Endothelial cell of umbilical vein (primary cell): ENCODE data around the gene MGAT5. TPM values are rescaled to one million over a fixed set of nuclear protein-coding genes. Genes with fewer than 3 reads are reported as not detected.

Experiments
- BruUV-seq: library from RNA; stranded (reverse); fragments of 400-500 nt; replicated peaks from 2 replicates; lab custom pipeline; 2021; lab: Mats Ljungman, UMichigan
- CTCF ChIA-PET: fragments of 300-600, 350-600 bp; sonication (Branson Sonifier 250); formaldehyde crosslinking; loops from one replicate; lab custom pipeline; 2021; ENCODE audit warnings: antibody characterized with exemption, inconsistent platforms; lab: Charles Lee
- POLR2A ChIA-PET: fragments of 300-600, 350-600 bp; sonication (Branson Sonifier 250); formaldehyde crosslinking; loops from one replicate; lab custom pipeline; 2021; ENCODE audit warnings: antibody characterized with exemption, inconsistent platforms; lab: Charles Lee
- DNase-seq: peaks from one replicate; pipeline ENCODE4 v3.0.0-alpha.2; 2011; ENCODE audit warnings: low read depth, low spot score
- FAIRE-seq: peaks from 2 replicates; lab custom pipeline; 2011; peaks lifted over from hg19 to GRCh38; lab: Jason Lieb, UNC
- H2AFZ ChIP-seq: 2 replicates; pipeline ENCODE4 v1.6.0; 2012; ENCODE audit warnings: low read depth, low read length, control low read depth, inconsistent platforms
- H3K27ac ChIP-seq: 2 replicates; pipeline ENCODE4 v1.5.1; 2011; ENCODE audit warnings: low read depth, mild to moderate bottlenecking, control low read depth, low read length, moderate library complexity; ENCODE audit not compliant: insufficient read depth
- H3K27me3 ChIP-seq, 2 experiments: 2 replicates each; pipeline versions ENCODE4 v1.6.0 to v1.6.1; 2011; ENCODE audit warnings: low read length in 2 of 2, mixed read lengths in 1 of 2; ENCODE audit not compliant: control insufficient read depth in 2 of 2, insufficient read depth in 2 of 2
- H3K36me3 ChIP-seq, 2 experiments: 2 replicates in 1 of 2; 3 replicates in 1 of 2; pipeline ENCODE4 v1.5.1; 2011; ENCODE audit warnings: low read length in 2 of 2, mild to moderate bottlenecking in 1 of 2, moderate library complexity in 1 of 2; ENCODE audit not compliant: control insufficient read depth in 2 of 2, insufficient read depth in 2 of 2; ENCODE audit errors: extremely low read depth in 1 of 2
- H3K4me1 ChIP-seq: 3 replicates; pipeline ENCODE4 v1.5.1; 2011; ENCODE audit warnings: mild to moderate bottlenecking, low read length; ENCODE audit not compliant: control insufficient read depth, insufficient read depth; ENCODE audit errors: extremely low read depth
- H3K4me2 ChIP-seq: 2 replicates; pipeline ENCODE4 v1.6.1; 2011; ENCODE audit warnings: low read length, control low read depth, mixed read lengths; ENCODE audit not compliant: insufficient read depth
- H3K4me3 ChIP-seq, 3 experiments: fragments of 200-600 bp in 1 of 3; sonication (generic), shearing (Covaris generic) in 1 of 3; replicated peaks in 1 of 3; 2 replicates each; pipeline ENCODE4 v1.5.1; 2011 to 2016; ENCODE audit warnings: control low read depth in 3 of 3, low read length in 3 of 3, mild to moderate bottlenecking in 2 of 3, inconsistent platforms in 1 of 3, low read depth in 1 of 3, moderate library complexity in 1 of 3; ENCODE audit not compliant: insufficient read depth in 1 of 3
- H3K79me2 ChIP-seq: 2 replicates; pipeline ENCODE4 v1.6.0; 2012; ENCODE audit warnings: low read length, inconsistent platforms; ENCODE audit not compliant: control insufficient read depth, insufficient read depth
- H3K9ac ChIP-seq: replicated peaks from 2 replicates; pipeline ENCODE3; 2011; ENCODE audit warnings: low read length, control low read depth; ENCODE audit not compliant: insufficient read depth; ENCODE audit errors: extremely low read depth
- H3K9me1 ChIP-seq: replicated peaks from 3 replicates; pipeline ENCODE4 v1.6.0; 2011; ENCODE audit warnings: mild to moderate bottlenecking, low read length; ENCODE audit not compliant: control insufficient read depth, insufficient read depth; ENCODE audit errors: extremely low read depth
- H3K9me3 ChIP-seq: replicated peaks from 2 replicates; pipeline ENCODE4 v1.5.1; 2012; ENCODE audit warnings: low read length, inconsistent platforms; ENCODE audit not compliant: control insufficient read depth, insufficient read depth
- H4K20me1 ChIP-seq: replicated peaks from 2 replicates; pipeline ENCODE3; 2011; ENCODE audit warnings: mild to moderate bottlenecking, low read length; ENCODE audit not compliant: control insufficient read depth, insufficient read depth; ENCODE audit errors: extremely low read depth
- CTCF ChIP-seq, 2 donors: IDR thresholded peaks; 1 replicate in 1 of 2; 2 replicates in 1 of 2; pipeline ENCODE4 v1.5.1; 2011; ENCODE audit warnings: low read length in 2 of 2, mild to moderate bottlenecking in 2 of 2, moderate library complexity in 2 of 2, control low read depth in 1 of 2, inconsistent platforms in 1 of 2, low read depth in 1 of 2; ENCODE audit not compliant: insufficient read depth in 1 of 2; ENCODE audit errors: extremely low read depth in 1 of 2
- EZH2 ChIP-seq: IDR thresholded peaks from 2 replicates; pipeline ENCODE4 v1.6.1; 2012; ENCODE audit warnings: borderline replicate concordance, low read depth, mild to moderate bottlenecking, moderate library complexity, low read length, inconsistent platforms; ENCODE audit not compliant: severe bottlenecking
- FOS ChIP-seq: IDR thresholded peaks from 2 replicates; pipeline ENCODE4 v1.6.1; 2011; ENCODE audit warnings: mild to moderate bottlenecking, low read length, moderate library complexity, borderline replicate concordance; ENCODE audit not compliant: insufficient read depth
- GATA2 ChIP-seq: IDR thresholded peaks from 2 replicates; pipeline ENCODE4 v1.7.0; 2011; ENCODE audit warnings: low read depth, mild to moderate bottlenecking, moderate library complexity, mixed read lengths, low read length; ENCODE audit not compliant: insufficient read length, insufficient read depth
- JUN ChIP-seq: IDR thresholded peaks from 2 replicates; pipeline ENCODE4 v1.6.1; 2011; ENCODE audit warnings: borderline replicate concordance, low read depth; ENCODE audit not compliant: insufficient read length, insufficient read depth
- MAX ChIP-seq: IDR thresholded peaks from 2 replicates; pipeline ENCODE4 v1.6.1; 2011; ENCODE audit not compliant: insufficient read depth, insufficient read length
- MYC ChIP-seq: IDR thresholded peaks from one replicate; pipeline ENCODE4 v1.6.1; 2011; ENCODE audit warnings: mild to moderate bottlenecking, low read depth, low read length
- POLR2A ChIP-seq: IDR thresholded peaks from 2 replicates; pipeline ENCODE4 v1.6.1; 2012; ENCODE audit warnings: low read depth, mild to moderate bottlenecking, control low read depth, low read length
- POLR2AphosphoS5 ChIP-seq: IDR thresholded peaks from 2 replicates; pipeline ENCODE4 v1.6.1; 2012; ENCODE audit warnings: low read depth, mild to moderate bottlenecking, control low read depth, low read length, moderate library complexity; ENCODE audit not compliant: insufficient read depth
- dilution Hi-C: fragments of 300-500 bp; cut with MboI; formaldehyde crosslinking; loops from one replicate; pipeline ENCODE4 v1.15.0; 2019; ENCODE audit warnings: low sequenced_read_pairs; ENCODE audit not compliant: extremely low pct_ligation_motif_present
- intact Hi-C: fragments of 100-400 bp; cut with micrococcal nuclease; formaldehyde crosslinking; loops from one replicate; pipeline ENCODE4 v1.10.0; 2022
- polyA plus RNA-seq, 4 experiments: library from polyadenylated mRNA; depleted of rRNA in 3 of 4; stranded (reverse) in 3 of 4; unstranded in 1 of 4; fragments of >200 nt; gene quantifications; 2 replicates each; pipeline versions ENCODE4 v1.2.1 to v1.2.3, GENCODE V29; 2011 to 2012; ENCODE audit warnings: missing spikeins in 1 of 4
- total RNA-seq: library from RNA; stranded (reverse); gene quantifications from 2 replicates; pipeline ENCODE4 v1.2.3, GENCODE V29; 2021

Gene MGAT5
- total and polyA plus RNA-seq, 2 donors (not counting 3 experiments of a cell fraction or from before 2014, with no cell fraction given): 17.7 to 84.1 TPM

DNA sequence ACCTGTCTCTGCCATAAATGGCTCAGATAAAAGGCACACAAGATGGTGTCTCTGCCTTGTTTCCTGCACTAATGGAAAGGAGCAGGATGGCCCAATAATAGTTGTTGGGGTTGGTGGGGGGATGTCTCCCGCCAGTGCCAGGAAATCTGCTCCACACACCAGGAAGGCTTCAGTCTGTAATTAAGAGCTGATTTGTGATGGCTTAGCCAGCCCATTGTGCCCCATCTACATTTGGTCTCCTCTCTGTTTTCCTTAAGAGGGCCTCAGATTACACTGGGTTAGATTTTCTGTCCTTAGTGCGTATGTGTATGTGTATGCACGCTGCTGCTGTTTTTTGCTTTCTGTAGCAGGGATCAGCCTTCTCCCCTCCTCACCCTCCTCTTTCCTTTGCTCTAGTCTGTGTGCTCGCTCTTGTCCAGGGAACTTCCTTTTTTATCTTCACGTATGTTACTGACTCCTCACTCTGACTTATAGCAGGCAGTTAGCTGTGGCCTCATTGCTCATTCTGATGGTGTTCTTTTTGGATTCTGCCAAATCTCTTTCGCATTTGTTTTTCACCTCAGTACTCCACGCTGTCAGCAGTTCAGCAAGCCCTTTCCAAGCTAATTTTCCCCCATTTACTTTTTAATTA lies 33.4 kb upstream of the MGAT5 start:
- TF ChIP-seq MAX: no peak
- TF ChIP-seq CTCF (IDR thresholded peaks at IDR 0.05; ENCODE audit: extremely low read depth in 1 of 2, insufficient read depth in 1 of 2, low read depth in 1 of 2, low read length in 2 of 2): no peak
- no peak for TF ChIP-seq POLR2A
- TF ChIP-seq EZH2: no peak
- TF ChIP-seq JUN: no peak
- TF ChIP-seq GATA2: no peak
- no peak for TF ChIP-seq FOS
- no peak for TF ChIP-seq MYC
- TF ChIP-seq POLR2AphosphoS5: no peak
- Histone ChIP-seq H2AFZ (no peak overlapping the region), H3K27me3 (no peaks in the 10 kb centered on the region), H3K4me2 (no peak overlapping the region), H3K4me3 (no peak overlapping the region), H3K79me2 (peaks cover 8% of the 10 kb centered on the region), H3K36me3 (peaks cover 0 to under 1% of the 10 kb centered on the region in 2 experiments), H3K9ac (no peak overlapping the region), H3K9me1 (no peaks in the 10 kb centered on the region), H3K27ac (no peak overlapping the region), H3K9me3 (no peaks in the 10 kb centered on the region), H4K20me1 (peaks cover 7% of the 10 kb centered on the region), H3K4me1 (no peaks in the 10 kb centered on the region)
- dilution Hi-C loops (no loop called here), intact Hi-C loops (no loop called here)
- ChIA-PET POLR2A (no interaction called here), CTCF (no interaction called here)
- no peak for FAIRE-seq
- no TSS peak for BruUV-seq
- no peak for DNase-seq
